ENCODE results near the gene SNAPIN. TPM values are rescaled to one million over a fixed set of nuclear protein-coding genes. Genes with fewer than 3 reads are reported as not detected.
A peak's percentile ranks its signal among the peaks of the same experiment; 100 is the strongest.
"Not testable (repeated sequence)": the region's sequence is repeated elsewhere in the genome, so short reads cannot be mapped to it uniquely, and the experiment has no call there.

The SNAPIN gene
- total RNA-seq, 2 donors from 2014 or later, result 23.5 to 25.5 TPM

DNA sequence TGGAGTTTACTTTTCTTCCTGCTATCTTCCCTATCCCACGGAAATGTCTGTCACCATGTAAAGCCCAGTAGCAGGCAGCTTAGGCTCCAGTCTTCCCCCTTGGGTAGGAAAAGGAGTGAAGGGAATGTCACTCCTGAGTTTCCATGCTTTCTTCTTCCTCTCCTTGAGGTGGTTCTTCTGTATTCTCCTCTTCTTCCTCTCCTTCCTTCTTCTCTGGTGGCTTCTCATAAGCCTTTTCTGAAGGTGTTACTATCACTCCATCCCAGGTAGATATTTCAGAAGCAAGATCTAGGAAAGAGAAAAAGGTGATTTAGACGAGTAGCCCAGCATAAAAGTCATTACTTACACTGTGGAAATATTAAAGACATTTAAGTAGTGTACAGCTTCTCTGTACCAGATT is 3.8 kb downstream of the SNAPIN start:
- peaks cover 5% of the 10 kb centered on the region for H3K4me1 ChIP-seq (ENCODE audit: control insufficient read depth, insufficient read depth, low read length)
- Mint-ChIP-seq H3K4me3 (no peak overlapping the region), H3K4me1 (peaks cover 12% of the 10 kb centered on the region), H3K27ac (peak overlapping the region; percentile 74), H3K36me3 (ENCODE audit: low read depth) (peaks cover 61% of the 10 kb centered on the region), H3K9me3 (no peaks in the 10 kb centered on the region), H3K27me3 (ENCODE audit: insufficient read depth) (no peaks in the 10 kb centered on the region)
- H3K4me3 ChIP-seq (ENCODE audit: low read length), result no peak overlapping the region
- no peaks in the 10 kb centered on the region for H3K9me3 ChIP-seq (ENCODE audit: control insufficient read depth, low read length)
- H3K36me3 ChIP-seq (ENCODE audit: control insufficient read depth, insufficient read depth, low read length), result peaks cover 65% of the 10 kb centered on the region
- no peaks in the 10 kb centered on the region for H3K27me3 ChIP-seq (ENCODE audit: control insufficient read depth, insufficient read depth, low read length, poor library complexity, severe bottlenecking)
- no peak for TF ChIP-seq CTCF (conservative IDR thresholded peaks at IDR 0.05)
- DNase-seq, result no peak
- H3K9ac ChIP-seq (ENCODE audit: extremely low read depth, low read length, poor library complexity, severe bottlenecking), result no peak overlapping the region
- WGBS, 2 experiments (ENCODE audit: insufficient coverage in 1 of 2, insufficient read length in 1 of 2), result 80 to 93% methylated on average over 1 to 2 of the region's 2 CpGs
- H3K27ac ChIP-seq (ENCODE audit: low read depth, low read length), result no peak overlapping the region

DNA sequence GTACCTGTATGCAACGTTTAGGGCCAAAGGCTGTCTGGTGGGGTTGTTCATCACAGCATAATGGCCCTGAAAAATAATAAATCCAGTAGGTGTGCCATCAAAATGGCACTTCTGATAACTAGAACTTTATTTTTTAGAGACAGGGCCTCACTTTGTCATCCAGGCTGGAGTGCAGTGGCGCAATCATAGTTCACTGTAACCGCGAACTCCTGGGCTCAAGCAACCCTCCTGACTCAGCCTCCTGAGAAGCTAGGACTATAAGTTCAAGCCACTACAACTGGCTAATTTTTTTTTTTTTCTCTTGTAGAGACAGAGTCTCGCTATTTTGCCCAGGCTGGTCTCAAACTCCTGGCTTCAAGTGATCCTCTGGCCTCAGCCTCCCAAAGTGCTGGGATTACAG is 4.7 kb downstream of the SNAPIN start:
- Mint-ChIP-seq H3K9me3 (no peaks in the 10 kb centered on the region), H3K36me3 (ENCODE audit: low read depth) (peaks cover 71% of the 10 kb centered on the region), H3K4me3 (no peak overlapping the region), H3K4me1 (peaks cover 12% of the 10 kb centered on the region), H3K27ac (no peak overlapping the region), H3K27me3 (ENCODE audit: insufficient read depth) (no peaks in the 10 kb centered on the region)
- H3K4me3 ChIP-seq (ENCODE audit: low read length), result no peak overlapping the region
- 93 to 97% methylated on average over 5 of the region's 5 CpGs for WGBS, 2 experiments (ENCODE audit: insufficient coverage in 1 of 2, insufficient read length in 1 of 2)
- no peak overlapping the region for H3K27ac ChIP-seq (ENCODE audit: low read depth, low read length)
- no peak overlapping the region for H3K9ac ChIP-seq (ENCODE audit: extremely low read depth, low read length, poor library complexity, severe bottlenecking)
- no peaks in the 10 kb centered on the region for H3K9me3 ChIP-seq (ENCODE audit: control insufficient read depth, low read length)
- H3K36me3 ChIP-seq (ENCODE audit: control insufficient read depth, insufficient read depth, low read length), result peaks cover 74% of the 10 kb centered on the region
- TF ChIP-seq CTCF (conservative IDR thresholded peaks at IDR 0.05), result no peak
- no peak for DNase-seq
- no peaks in the 10 kb centered on the region for H3K27me3 ChIP-seq (ENCODE audit: control insufficient read depth, insufficient read depth, low read length, poor library complexity, severe bottlenecking)
- H3K4me1 ChIP-seq (ENCODE audit: control insufficient read depth, insufficient read depth, low read length), result peaks cover 5% of the 10 kb centered on the region

DNA sequence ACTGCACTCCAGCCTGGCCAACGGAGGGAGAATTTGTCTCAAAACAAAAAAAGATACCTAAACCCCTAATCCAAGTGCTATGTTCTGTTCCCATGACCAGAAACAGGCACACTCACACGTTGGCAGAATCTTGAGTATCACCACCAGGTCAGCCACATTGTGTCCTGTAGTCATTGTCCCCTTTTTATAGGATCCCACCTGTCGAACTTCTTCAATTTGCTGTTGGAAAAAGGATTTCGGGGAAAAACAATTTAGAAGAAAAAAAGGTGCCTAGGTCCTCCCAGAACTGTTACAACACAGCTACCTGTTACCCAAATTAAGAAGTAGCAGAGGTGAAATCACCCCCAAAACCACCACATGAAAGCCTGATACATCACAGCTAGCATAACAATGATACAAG is 8.9 kb downstream of the SNAPIN start:
- H3K27me3 Mint-ChIP-seq (ENCODE audit: insufficient read depth), result no peaks in the 10 kb centered on the region
- Histone ChIP-seq H3K4me3 (ENCODE audit: low read length) (no peak overlapping the region), H3K9me3 (ENCODE audit: control insufficient read depth, low read length) (peaks cover 7% of the 10 kb centered on the region), H3K4me1 (ENCODE audit: control insufficient read depth, insufficient read depth, low read length) (peaks cover 5% of the 10 kb centered on the region), H3K36me3 (ENCODE audit: control insufficient read depth, insufficient read depth, low read length) (peaks cover 76% of the 10 kb centered on the region), H3K27ac (ENCODE audit: low read depth, low read length) (no peak overlapping the region), H3K9ac (ENCODE audit: extremely low read depth, low read length, poor library complexity, severe bottlenecking) (no peak overlapping the region), H3K27me3 (ENCODE audit: control insufficient read depth, insufficient read depth, low read length, poor library complexity, severe bottlenecking) (no peaks in the 10 kb centered on the region)
- H3K4me3 Mint-ChIP-seq, result no peak overlapping the region
- TF ChIP-seq CTCF (conservative IDR thresholded peaks at IDR 0.05), result no peak
- H3K9me3 Mint-ChIP-seq, result no peaks in the 10 kb centered on the region
- H3K4me1 Mint-ChIP-seq, result peaks cover 8% of the 10 kb centered on the region
- H3K27ac Mint-ChIP-seq, result no peak overlapping the region
- DNase-seq, result no peak
- WGBS, 2 experiments (ENCODE audit: insufficient coverage in 1 of 2, insufficient read length in 1 of 2), result 90 to 95% methylated on average over 3 to 4 of the region's 4 CpGs
- H3K36me3 Mint-ChIP-seq (ENCODE audit: low read depth), result peaks cover 73% of the 10 kb centered on the region

- not testable (repeated sequence) for H3K27me3 ChIP-seq (ENCODE audit: control insufficient read depth, insufficient read depth, low read length, poor library complexity, severe bottlenecking); H3K27ac ChIP-seq (ENCODE audit: low read depth, low read length); H3K9ac ChIP-seq (ENCODE audit: extremely low read depth, low read length, poor library complexity, severe bottlenecking); H3K27me3 Mint-ChIP-seq (ENCODE audit: insufficient read depth); H3K4me3 Mint-ChIP-seq; DNase-seq; H3K9me3 ChIP-seq (ENCODE audit: control insufficient read depth, low read length); H3K4me1 Mint-ChIP-seq; H3K27ac Mint-ChIP-seq; H3K9me3 Mint-ChIP-seq; H3K4me1 ChIP-seq (ENCODE audit: control insufficient read depth, insufficient read depth, low read length)
- peaks cover 64% of the 10 kb centered on the region for H3K36me3 Mint-ChIP-seq (ENCODE audit: low read depth)
- H3K4me3 ChIP-seq (ENCODE audit: low read length), result peak overlapping the region; percentile 96
- 95 to 97% methylated on average over 7 to 8 of the region's 8 CpGs for WGBS, 2 experiments (ENCODE audit: insufficient coverage in 1 of 2, insufficient read length in 1 of 2)
- peaks cover 63% of the 10 kb centered on the region for H3K36me3 ChIP-seq (ENCODE audit: control insufficient read depth, insufficient read depth, low read length)
These were observed 10.2 kb downstream of the SNAPIN start for GRCh38 chr1:153668672-153669071.
